Urinary bladder (tissue), 4 donors: Measurements from ENCODE around the gene MAN2B2. TPM values are rescaled to one million over a fixed set of nuclear protein-coding genes. Genes with fewer than 3 reads are reported as not detected.

Experiments used
- DNase-seq: peaks from one replicate; pipeline ENCODE4 v3.0.0-alpha.2; 2015; ENCODE audit errors: extremely low spot score
- H3K27ac ChIP-seq: one replicate; pipeline ENCODE4 v1.5.1; 2013; ENCODE audit warnings: low read depth, mild to moderate bottlenecking, moderate library complexity
- H3K36me3 ChIP-seq: one replicate; pipeline ENCODE4 v1.6.1; 2013; ENCODE audit warnings: mild to moderate bottlenecking, moderate library complexity; ENCODE audit not compliant: insufficient read depth
- H3K4me1 ChIP-seq: one replicate; pipeline ENCODE4 v1.6.1; 2013; ENCODE audit warnings: mild to moderate bottlenecking, moderate library complexity; ENCODE audit not compliant: insufficient read depth
- H3K4me3 ChIP-seq: one replicate; pipeline ENCODE4 v1.5.1; 2013; ENCODE audit warnings: low read depth, low read length
- WGBS: extraction: QIAGEN DNeasy Blood & Tissue Kit; methylation state at CpG from one replicate; pipeline ENCODE4 v1.1.7; 2013; 5-methylcytosine and 5-hydroxymethylcytosine counted together
- polyA plus RNA-seq: library from polyadenylated mRNA; stranded (reverse); fragments of 200-250 nt; gene quantifications from one replicate; pipeline ENCODE4 v1.2.3, GENCODE V29; 2013
- total RNA-seq: library from RNA; depleted of rRNA; stranded (reverse); fragments of >200 nt; gene quantifications from one replicate; pipeline ENCODE4 v1.2.3, GENCODE V29; 2014
- donor health status: healthy with polysubstance abuse.
- donor health status: healthy.

MAN2B2 gene
- total and polyA plus RNA-seq, 2 donors = 11.1 to 37.7 TPM

DNA sequence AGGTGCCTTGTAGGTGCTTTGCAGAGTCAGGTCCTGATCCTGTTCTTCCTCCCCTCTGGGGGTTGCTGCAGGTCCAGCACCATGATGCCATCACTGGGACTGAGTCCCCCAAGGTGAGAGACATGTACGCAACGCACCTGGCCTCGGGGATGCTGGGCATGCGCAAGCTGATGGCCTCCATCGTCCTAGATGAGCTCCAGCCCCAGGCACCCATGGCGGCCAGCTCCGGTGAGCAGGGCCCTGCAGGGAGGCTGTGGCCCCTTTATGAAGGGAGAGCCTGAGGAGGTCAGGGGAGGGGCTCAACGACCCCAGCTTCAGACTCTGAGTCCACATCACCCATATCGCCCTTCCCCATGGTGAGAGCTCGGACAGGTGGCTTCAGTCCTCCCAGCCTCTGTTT, 23.1 kb downstream of the MAN2B2 start:
- WGBS = 91% methylated on average over 10 of the region's 10 CpGs
- H3K27ac ChIP-seq = no peak overlapping the region

DNA sequence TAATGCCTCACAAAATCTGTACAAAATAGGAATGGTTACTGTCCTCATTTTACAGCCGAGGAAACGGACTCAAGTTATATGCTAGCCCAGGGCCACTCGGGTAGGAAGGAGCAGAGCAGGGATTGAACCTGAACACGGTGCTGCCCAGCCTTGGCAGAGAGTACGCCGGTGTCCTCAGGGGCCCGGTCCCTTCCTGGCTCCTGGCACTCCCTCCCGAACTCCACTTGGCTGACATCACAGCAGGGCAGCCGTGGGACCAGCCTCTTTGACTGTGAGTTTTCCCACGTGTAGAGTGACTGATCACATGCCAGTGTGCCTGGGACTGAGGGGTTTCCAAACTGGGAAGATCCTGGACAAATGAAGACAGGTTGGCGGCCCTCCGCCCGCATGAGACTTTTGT, 23.7 kb downstream of the MAN2B2 start:
- WGBS = 87% methylated on average over 13 of the region's 13 CpGs
- peaks cover 4% of the 10 kb centered on the region for H3K36me3 ChIP-seq

More for the DNA sequence above, 23.1 kb downstream of the MAN2B2 start:
- Histone ChIP-seq H3K4me1 (no peaks in the 10 kb centered on the region), H3K4me3 (no peak overlapping the region), H3K36me3 (peaks cover 4% of the 10 kb centered on the region)
- no peak for DNase-seq

DNA sequence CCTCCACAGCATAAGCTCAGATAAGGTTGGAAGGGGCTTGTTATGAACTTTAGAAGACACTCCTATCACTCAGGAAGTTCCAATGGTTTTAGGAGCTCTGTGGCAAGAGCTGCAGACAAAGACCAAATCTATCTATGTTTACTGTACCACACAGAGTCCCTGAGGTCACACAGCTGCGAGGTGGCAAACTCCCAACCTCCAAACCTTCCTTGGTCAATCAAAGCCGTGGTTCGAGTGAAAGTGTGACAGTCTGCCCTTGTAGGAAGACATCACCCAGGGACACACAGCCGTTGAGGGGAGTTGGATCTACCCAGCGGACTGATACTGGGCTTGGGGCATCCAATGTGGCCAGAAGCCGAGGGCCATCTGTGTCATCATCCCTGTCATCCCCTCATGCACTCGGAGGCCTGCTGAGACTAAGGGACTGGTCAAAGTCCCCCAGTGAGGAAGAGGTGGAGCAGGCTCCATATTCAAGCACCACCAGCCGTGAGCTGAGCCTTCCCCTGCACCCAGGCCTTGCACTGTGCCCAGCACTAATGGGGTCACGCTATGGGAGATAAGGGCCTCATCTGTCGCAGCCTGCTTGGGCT, 26.8 kb downstream of the MAN2B2 start:
- Histone ChIP-seq H3K4me1 (no peaks in the 10 kb centered on the region), H3K36me3 (peaks cover 12% of the 10 kb centered on the region), H3K4me3 (no peak overlapping the region), H3K27ac (no peak overlapping the region)
- WGBS = 91% methylated on average over 10 of the region's 10 CpGs
- no peak for DNase-seq

More for the DNA sequence above, 23.7 kb downstream of the MAN2B2 start:
- no peak overlapping the region for H3K27ac ChIP-seq
- no peak for DNase-seq
- no peak overlapping the region for H3K4me3 ChIP-seq
- H3K4me1 ChIP-seq = no peaks in the 10 kb centered on the region

DNA sequence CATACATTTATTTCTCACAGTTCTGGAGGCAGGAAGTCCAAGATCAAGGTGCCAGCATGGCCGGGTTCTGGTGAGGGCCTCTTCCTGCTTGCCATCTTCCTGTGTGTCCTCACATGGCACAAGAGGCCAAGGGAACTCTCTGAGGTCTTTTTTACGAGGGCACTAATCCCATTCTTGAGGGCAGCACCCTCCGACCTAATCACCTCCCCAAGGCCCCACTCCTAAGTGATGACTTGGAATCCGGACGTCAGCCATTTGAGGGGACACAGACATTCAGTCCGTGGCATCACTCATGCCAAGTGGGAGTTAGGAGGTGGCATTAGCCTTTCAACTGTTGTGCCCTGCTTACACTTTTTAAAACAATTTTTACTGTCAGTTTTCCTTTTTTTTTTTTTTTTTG, 27.3 kb downstream of the MAN2B2 start:
- peaks cover 12% of the 10 kb centered on the region for H3K36me3 ChIP-seq
- 94% methylated on average over 6 of the region's 6 CpGs for WGBS
- no peak for DNase-seq
- H3K27ac ChIP-seq = no peak overlapping the region
- H3K4me1 ChIP-seq = no peaks in the 10 kb centered on the region
- no peak overlapping the region for H3K4me3 ChIP-seq

DNA sequence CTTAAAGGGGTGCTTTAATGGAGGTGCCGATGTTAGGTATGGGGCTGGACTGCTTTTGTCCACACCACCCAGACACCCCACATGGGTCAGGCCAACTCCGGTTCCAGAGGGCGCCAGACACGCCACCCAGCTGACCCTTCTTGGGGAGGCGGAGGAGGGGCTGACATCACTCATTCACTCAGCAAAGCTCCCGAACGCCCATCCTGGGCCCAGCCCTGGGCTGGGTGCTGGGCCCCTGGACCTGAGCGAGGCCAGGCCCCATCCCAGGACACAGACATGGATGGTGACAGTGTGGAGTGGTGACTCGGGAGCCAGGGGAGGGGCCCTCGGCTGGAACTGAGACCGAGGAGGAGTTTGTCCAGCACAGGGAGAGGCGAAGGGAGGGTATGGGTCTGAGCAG, 28.1 kb downstream of the MAN2B2 start:
- Histone ChIP-seq H3K36me3 (peaks cover 12% of the 10 kb centered on the region), H3K27ac (no peak overlapping the region), H3K4me1 (no peaks in the 10 kb centered on the region), H3K4me3 (no peak overlapping the region)
- WGBS = 91% methylated on average over 12 of the region's 12 CpGs
- DNase-seq = no peak

DNA sequence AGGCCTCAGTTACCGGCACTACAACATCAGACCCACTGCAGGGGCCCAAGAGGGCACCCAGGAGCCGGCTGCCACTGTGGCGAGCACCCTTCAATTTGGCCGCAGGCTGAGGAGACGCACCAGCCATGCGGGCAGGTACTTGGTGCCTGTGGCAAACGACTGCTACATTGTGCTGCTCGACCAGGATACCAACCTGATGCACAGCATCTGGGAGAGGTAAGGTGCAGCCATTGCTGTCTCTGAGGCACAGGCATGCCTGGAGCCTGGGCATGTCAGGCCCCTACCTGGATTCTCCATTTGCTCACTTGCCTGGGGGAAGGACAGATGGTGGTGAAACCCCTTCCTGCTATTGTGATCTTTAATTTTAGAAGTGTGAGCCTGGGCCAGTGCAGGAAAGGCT, 30.1 kb downstream of the MAN2B2 start:
- no peak overlapping the region for H3K4me3 ChIP-seq
- DNase-seq = no peak
- peaks cover 11% of the 10 kb centered on the region for H3K36me3 ChIP-seq
- WGBS = over 99% methylated on average over 8 of the region's 8 CpGs
- no peak overlapping the region for H3K27ac ChIP-seq
- H3K4me1 ChIP-seq = no peaks in the 10 kb centered on the region

DNA sequence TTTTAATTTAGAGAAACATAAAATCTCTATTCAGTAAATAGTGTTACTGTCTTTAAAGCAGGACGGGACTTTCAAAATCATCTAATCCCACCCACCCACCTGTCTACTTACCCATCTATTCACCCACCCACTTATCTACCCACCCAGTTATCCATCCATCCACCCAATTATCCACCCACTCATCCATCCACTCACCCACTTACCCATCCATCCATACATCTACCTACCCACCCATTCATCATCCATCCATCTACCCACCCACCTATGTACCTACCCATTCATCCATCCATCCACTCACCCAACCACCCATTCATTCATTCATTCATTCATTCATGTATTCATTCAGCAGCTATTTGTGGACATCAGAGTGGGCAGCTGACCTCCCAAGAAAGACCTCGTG, 30.6 kb downstream of the MAN2B2 start:
- Histone ChIP-seq H3K4me3 (no peak overlapping the region), H3K4me1 (no peaks in the 10 kb centered on the region), H3K36me3 (peaks cover 11% of the 10 kb centered on the region), H3K27ac (no peak overlapping the region)
- WGBS = 96% methylated on average over 2 of the region's 2 CpGs
- DNase-seq = no peak

DNA sequence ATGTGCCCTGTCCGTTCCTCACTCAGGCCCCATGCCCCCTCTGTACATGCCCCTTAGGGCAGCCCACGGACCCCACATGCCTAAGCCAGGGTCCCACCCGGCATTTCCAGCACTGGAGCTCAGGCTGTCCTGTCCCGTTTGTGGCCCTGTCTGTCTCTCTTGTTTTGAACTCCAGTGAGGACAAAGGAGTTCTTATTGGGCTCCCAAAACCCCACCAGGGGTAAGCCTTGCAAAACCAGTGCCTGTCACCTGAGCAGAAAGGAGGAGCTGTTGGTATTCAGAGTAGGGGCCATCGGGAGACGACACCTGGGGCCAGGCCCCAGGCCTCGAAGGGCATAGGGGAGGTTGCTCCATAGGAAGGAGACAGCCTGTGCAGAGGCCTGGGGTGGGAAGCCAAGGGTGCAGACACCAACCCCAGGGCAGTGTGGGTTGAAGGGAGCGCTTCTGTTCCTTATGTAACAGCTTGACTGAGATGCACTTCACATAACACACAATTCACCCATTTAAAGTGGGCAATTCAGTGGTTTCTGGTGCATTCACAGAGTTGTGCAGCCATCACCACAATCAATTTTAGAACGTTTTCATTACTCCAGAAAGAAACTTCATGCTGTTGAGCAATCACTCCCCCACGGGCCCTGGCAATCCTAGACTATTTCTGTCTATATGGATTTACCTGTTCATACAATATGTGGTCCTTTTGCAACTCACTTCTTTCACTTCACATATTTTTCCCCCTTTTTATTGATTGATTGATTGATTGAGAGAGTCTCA, 31.7 kb downstream of the MAN2B2 start:
- Histone ChIP-seq H3K4me1 (no peaks in the 10 kb centered on the region), H3K27ac (no peak overlapping the region), H3K4me3 (no peak overlapping the region), H3K36me3 (peaks cover 11% of the 10 kb centered on the region)
- no peak for DNase-seq
- 91% methylated on average over 10 of the region's 10 CpGs for WGBS

DNA sequence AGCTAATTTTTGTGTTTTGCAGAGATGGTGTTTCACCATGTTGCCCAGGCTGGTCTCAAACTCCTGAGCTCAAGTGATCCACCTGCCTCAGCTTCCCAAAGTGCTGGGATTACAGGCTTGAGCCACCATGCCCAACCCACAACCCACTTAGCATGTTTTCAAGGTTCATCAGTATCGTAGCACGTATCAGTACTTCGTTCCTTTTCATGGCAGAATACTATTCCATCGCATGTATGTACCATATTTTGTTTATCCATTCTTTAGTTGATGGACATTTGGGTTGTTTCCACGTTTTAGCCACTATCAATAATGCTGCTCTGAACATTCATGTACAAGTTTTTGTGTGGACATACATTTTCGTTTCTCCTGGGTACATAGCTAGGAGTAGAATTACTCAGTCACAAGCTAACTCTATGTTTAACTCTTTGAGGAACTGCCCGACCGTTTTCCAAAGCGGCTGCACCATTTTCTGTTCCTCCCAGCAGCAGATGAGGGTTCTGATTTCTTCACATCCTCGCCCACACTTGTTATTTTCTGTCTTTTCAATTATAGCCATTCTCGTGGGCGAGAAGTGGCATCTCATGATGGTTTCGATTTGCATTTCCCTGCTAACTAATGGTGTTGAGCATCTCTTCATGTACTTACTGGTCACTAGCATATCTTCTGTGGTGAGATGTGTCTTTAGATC, 32.5 kb downstream of the MAN2B2 start:
- Histone ChIP-seq H3K4me1 (no peaks in the 10 kb centered on the region), H3K36me3 (peaks cover 9% of the 10 kb centered on the region), H3K4me3 (no peak overlapping the region), H3K27ac (no peak overlapping the region)
- DNase-seq = no peak
- 93% methylated on average over 13 of the region's 13 CpGs for WGBS

DNA sequence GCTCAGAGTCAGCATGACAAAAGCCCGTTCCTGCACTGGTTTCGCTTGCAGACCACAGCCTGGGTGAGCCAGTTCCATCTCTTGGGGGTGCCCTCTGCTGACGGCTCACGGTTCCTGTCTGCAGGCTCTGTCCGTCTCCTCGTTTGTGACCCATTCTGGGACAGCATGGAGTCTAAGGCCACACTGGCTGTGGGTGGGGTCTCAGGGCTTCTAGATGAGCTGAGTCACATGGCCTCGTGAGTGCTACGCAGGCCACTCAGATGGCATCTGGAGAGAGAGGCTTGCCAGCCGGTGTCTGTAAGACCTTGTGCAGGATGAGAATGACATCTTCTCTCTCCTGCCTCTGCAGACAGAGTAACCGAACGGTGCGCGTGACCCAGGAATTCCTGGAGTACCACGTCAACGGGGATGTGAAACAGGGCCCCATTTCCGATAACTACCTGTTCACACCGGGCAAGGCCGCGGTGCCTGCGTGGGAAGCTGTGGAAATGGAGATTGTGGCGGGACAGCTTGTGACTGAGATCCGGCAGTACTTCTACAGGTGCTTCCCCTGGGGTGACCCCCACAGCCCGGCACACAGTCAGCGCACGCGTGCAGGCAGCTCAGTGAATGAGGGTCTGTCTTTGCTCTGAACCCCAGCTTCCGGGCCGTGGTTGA, 33.9 kb downstream of the MAN2B2 start:
- no peak overlapping the region for H3K27ac ChIP-seq
- 85% methylated on average over 28 of the region's 28 CpGs for WGBS
- H3K36me3 ChIP-seq = peaks cover 9% of the 10 kb centered on the region
- DNase-seq = no peak
- no peak overlapping the region for H3K4me3 ChIP-seq
- H3K4me1 ChIP-seq = no peaks in the 10 kb centered on the region

DNA sequence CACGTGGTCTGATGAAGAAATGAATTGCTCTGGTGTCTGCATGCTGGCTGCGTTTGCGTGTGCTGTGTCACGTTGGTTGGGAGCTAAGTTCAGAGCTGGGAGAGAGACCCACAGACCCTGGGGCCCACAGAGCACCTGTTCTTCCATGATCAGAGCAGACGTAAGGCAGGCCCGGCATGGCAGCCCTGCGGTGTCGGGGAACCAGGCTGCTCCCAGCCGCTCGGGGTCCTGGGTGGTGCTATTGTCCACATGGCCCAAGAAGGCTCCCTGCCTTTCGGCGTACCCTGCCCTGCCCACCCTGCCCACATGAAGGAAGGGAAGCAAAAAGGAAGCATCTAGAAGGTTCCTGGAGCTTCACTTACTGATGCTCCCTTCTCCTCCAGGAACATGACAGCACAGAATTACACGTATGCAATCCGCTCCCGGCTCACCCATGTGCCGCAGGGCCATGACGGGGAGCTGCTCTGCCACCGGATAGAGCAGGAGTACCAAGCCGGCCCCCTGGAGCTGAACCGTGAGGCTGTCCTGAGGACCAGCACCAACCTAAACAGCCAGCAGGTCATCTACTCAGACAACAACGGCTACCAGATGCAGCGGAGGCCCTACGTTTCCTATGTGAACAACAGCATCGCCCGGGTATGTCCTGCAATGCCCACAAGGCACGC, 34.6 kb downstream of the MAN2B2 start:
- Histone ChIP-seq H3K27ac (no peak overlapping the region), H3K36me3 (peaks cover 9% of the 10 kb centered on the region), H3K4me3 (no peak overlapping the region), H3K4me1 (no peaks in the 10 kb centered on the region)
- no peak for DNase-seq
- 95% methylated on average over 26 of the region's 26 CpGs for WGBS

DNA sequence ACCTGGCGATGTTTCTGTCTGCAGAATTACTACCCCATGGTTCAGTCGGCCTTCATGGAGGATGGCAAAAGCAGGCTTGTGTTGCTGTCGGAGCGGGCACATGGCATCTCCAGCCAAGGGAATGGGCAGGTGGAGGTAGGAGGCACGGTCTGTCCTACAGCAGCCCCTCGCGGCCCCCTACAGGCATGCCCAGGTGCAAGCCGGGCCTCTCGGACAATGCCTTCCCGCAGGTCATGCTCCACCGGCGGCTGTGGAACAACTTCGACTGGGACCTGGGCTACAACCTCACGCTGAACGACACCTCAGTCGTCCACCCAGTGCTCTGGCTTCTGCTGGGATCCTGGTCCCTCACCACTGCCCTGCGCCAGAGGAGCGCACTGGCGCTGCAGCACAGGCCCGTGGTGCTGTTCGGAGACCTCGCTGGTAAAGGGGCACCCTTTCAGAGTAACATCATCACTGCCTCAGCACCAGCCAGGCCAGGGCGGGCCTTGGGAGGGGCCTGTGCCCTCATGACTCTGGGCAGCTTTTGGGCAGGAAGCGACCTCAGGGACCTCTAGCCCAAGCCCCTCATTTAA, 36.0 kb downstream of the MAN2B2 start:
- Histone ChIP-seq H3K4me1 (no peaks in the 10 kb centered on the region), H3K36me3 (peaks cover 2% of the 10 kb centered on the region), H3K4me3 (no peak overlapping the region), H3K27ac (no peak overlapping the region)
- no peak for DNase-seq
- 96% methylated on average over 24 of the region's 24 CpGs for WGBS
